Tibial nerve (tissue), 3 donors: ENCODE measurements around the gene FRMD4A.

Source experiments
- EP300 ChIP-seq, 2 donors: sonication (generic); formaldehyde crosslinking; IDR thresholded peaks; one replicate each; pipeline ENCODE4 v1.6.1; 2017; ENCODE audit warnings: antibody characterized with exemption in 2 of 2, mild to moderate bottlenecking in 1 of 2
- POLR2A ChIP-seq, 2 donors: fragments of 450-650 bp; IDR thresholded peaks; one replicate each; pipeline ENCODE4 v1.6.1; 2017; ENCODE audit warnings: antibody characterized with exemption in 2 of 2, mild to moderate bottlenecking in 2 of 2, moderate library complexity in 2 of 2

- TF ChIP-seq POLR2A (IDR thresholded peaks at IDR 0.05) = no peak
- no peak for TF ChIP-seq EP300 (IDR thresholded peaks at IDR 0.05)
These were observed 615.6 kb downstream of the FRMD4A start for GRCh38 chr10:13715100-13715499.
